Ammon's horn (tissue), 1 donor: ENCODE measurements around the gene HSPB9.
"Not testable (repeated sequence)": the region's sequence is repeated elsewhere in the genome, so short reads cannot be mapped to it uniquely, and the experiment has no call there.

Experiments used
- DNase-seq: peaks from one replicate; pipeline ENCODE4 v3.0.0-alpha.2; 2016; ENCODE audit warnings: low spot score

Gene HSPB9

GRCh38 chr17:42120161-42120769 lies 2.3 kb upstream of the HSPB9 start:
- no peak for DNase-seq

- peak; percentile 92 for DNase-seq
Measured at GRCh38 chr17:42120770-42121769, 1.5 kb upstream of the HSPB9 start, which contains the start of gene KAT2A. TSS of gene KAT2A (minus strand) at chr17:42121367. CDS start at chr17:42121304, 63 bp downstream.

GRCh38 chr17:42124256-42124655 lies 1.7 kb downstream of the HSPB9 start:
- no peak for DNase-seq

GRCh38 chr17:42125565-42125964 lies 3.0 kb downstream of the HSPB9 start:
- DNase-seq: no peak

- no peak for DNase-seq
Measured at GRCh38 chr17:42126836-42127235, 4.2 kb downstream of the HSPB9 start.

GRCh38 chr17:42127414-42127813 lies 4.8 kb downstream of the HSPB9 start:
- DNase-seq: no peak

GRCh38 chr17:42129109-42129837 lies 6.7 kb downstream of the HSPB9 start:
- peak; percentile 53 for DNase-seq

- DNase-seq: no peak
Measured at GRCh38 chr17:42130310-42130936, 7.8 kb downstream of the HSPB9 start.

GRCh38 chr17:42131232-42131631 lies 8.6 kb downstream of the HSPB9 start:
- no peak for DNase-seq

GRCh38 chr17:42131981-42132432 lies 9.4 kb downstream of the HSPB9 start:
- no peak for DNase-seq

- DNase-seq: peak; percentile 91
Measured at GRCh38 chr17:42132941-42133340, 10.3 kb downstream of the HSPB9 start.

- DNase-seq: no peak
Measured at GRCh38 chr17:42133461-42134041, 10.9 kb downstream of the HSPB9 start.

GRCh38 chr17:42135151-42135550 lies 12.5 kb downstream of the HSPB9 start:
- DNase-seq: no peak

- no peak for DNase-seq
Measured at GRCh38 chr17:42135664-42136653, 13.4 kb downstream of the HSPB9 start.

GRCh38 chr17:42136654-42137051 lies 14.0 kb downstream of the HSPB9 start:
- no peak for DNase-seq

- DNase-seq: no peak
Measured at GRCh38 chr17:42138749-42139492, 16.3 kb downstream of the HSPB9 start.

- not testable (repeated sequence) for DNase-seq
Measured at GRCh38 chr17:42140690-42141089, 18.1 kb downstream of the HSPB9 start.

- DNase-seq: no peak
Measured at GRCh38 chr17:42141382-42141781, 18.8 kb downstream of the HSPB9 start.

- DNase-seq: peak; percentile 59
Measured at GRCh38 chr17:42142371-42142896, 19.8 kb downstream of the HSPB9 start.
